ENCODE measurements around the gene SLC35F3. TPM values are rescaled to one million over a fixed set of nuclear protein-coding genes. Genes with fewer than 3 reads are reported as not detected.
"Not testable (repeated sequence)": the region's sequence is repeated elsewhere in the genome, so short reads cannot be mapped to it uniquely, and the experiment has no call there.

Gene SLC35F3
- total RNA-seq, 2 donors from 2014 or later: 0.24 to 2.4 TPM

GRCh38 chr1:234243521-234244260, 339.2 kb downstream of the SLC35F3 start:
- peaks cover 14% of the 10 kb centered on the region for H3K4me1 Mint-ChIP-seq (ENCODE audit: low read depth)
- H3K4me3 Mint-ChIP-seq: no peak overlapping the region
- DNase-seq (no peak), ATAC-seq (replicated peaks in 1 of 2) (peak in 1 of 2 donors; percentile 38)
- H3K27ac Mint-ChIP-seq: no peak overlapping the region
- H3K36me3 Mint-ChIP-seq (ENCODE audit: insufficient read depth in 2 of 2): peaks cover 6 to 8% of the 10 kb centered on the region in 2 donors
- H3K27me3 Mint-ChIP-seq (ENCODE audit: low read depth): peaks cover 34% of the 10 kb centered on the region
- H3K9me3 Mint-ChIP-seq: peaks cover 8 to 11% of the 10 kb centered on the region in 2 donors

DNA sequence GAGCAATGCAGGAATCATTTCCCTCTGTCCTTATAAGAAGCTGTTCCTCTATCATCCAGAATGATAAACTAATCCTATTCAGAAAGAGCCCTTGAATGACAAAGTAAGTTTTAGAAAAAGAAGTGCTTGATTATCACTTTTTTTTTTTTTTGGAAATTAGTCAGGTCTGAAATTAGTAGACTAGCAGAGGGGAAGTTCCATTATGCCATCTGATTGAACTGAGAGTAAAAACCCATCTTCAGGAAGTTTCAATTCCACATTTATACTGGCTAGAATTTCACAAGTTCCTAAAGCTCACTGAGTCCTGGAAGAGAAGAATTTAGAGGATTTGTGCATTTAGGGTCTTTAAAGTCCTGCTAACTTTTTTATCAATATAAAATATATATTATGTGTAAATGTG, 340.0 kb downstream of the SLC35F3 start:
- Mint-ChIP-seq H3K4me3 (no peak overlapping the region), H3K4me1 (ENCODE audit: low read depth) (peaks cover 14% of the 10 kb centered on the region), H3K9me3 (peaks cover 8 to 11% of the 10 kb centered on the region in 2 donors), H3K27ac (no peak overlapping the region), H3K36me3 (ENCODE audit: insufficient read depth in 2 of 2) (peaks cover 6 to 8% of the 10 kb centered on the region in 2 donors), H3K27me3 (ENCODE audit: low read depth) (peaks cover 28% of the 10 kb centered on the region)
- DNase-seq (no peak), ATAC-seq (replicated peaks in 1 of 2) (peak in 1 of 2 donors; percentile 49)

- Mint-ChIP-seq H3K27ac (no peak overlapping the region), H3K27me3 (ENCODE audit: low read depth) (peaks cover 25% of the 10 kb centered on the region), H3K4me3 (peak overlapping the region in 1 of 2 donors; percentile 20), H3K36me3 (ENCODE audit: insufficient read depth in 2 of 2) (peaks cover 6 to 8% of the 10 kb centered on the region in 2 donors), H3K9me3 (peaks cover 8 to 11% of the 10 kb centered on the region in 2 donors), H3K4me1 (ENCODE audit: low read depth) (peaks cover 14% of the 10 kb centered on the region)
- DNase-seq: no peak
- ATAC-seq (replicated peaks in 1 of 2): peak; percentile 61 to 83
These were observed 342.2 kb downstream of the SLC35F3 start for GRCh38 chr1:234246638-234247116.

DNA sequence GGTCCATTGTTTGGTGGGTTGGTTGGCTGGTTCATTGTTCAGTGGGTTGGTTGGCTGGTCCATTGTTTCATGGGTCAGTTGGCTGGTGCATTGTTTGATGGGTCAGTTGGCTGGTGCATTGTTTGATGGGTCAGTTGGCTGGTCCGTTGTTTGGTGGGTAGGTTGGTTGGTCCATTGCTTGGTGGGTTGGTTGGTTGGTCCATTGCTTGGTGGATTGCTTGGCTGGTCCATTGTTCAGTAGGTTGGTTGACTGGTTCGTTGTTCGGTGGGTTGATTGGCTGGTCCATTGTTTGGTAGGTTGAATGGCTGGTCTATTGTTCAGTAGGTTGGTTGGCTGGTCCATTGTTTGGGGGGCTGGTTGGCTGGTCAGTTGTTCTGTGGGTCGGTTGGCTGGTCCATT, 343.3 kb downstream of the SLC35F3 start:
- not testable (repeated sequence) for ATAC-seq (replicated peaks in 1 of 2); H3K27ac Mint-ChIP-seq; DNase-seq; H3K4me3 Mint-ChIP-seq; H3K36me3 Mint-ChIP-seq (ENCODE audit: insufficient read depth in 2 of 2)
- Mint-ChIP-seq H3K9me3 (peaks cover 8 to 11% of the 10 kb centered on the region in 2 donors), H3K4me1 (ENCODE audit: low read depth) (peaks cover 14% of the 10 kb centered on the region), H3K27me3 (ENCODE audit: low read depth) (peaks cover 25% of the 10 kb centered on the region)

GRCh38 chr1:234250747-234251146, 346.3 kb downstream of the SLC35F3 start:
- Mint-ChIP-seq H3K4me3 (no peak overlapping the region), H3K9me3 (peaks cover 8 to 11% of the 10 kb centered on the region in 2 donors), H3K27ac (no peak overlapping the region), H3K36me3 (ENCODE audit: insufficient read depth in 2 of 2) (peaks cover 6 to 9% of the 10 kb centered on the region in 2 donors), H3K27me3 (ENCODE audit: low read depth) (peaks cover 34% of the 10 kb centered on the region), H3K4me1 (ENCODE audit: low read depth) (no peaks in the 10 kb centered on the region)
- DNase-seq (no peak), ATAC-seq (replicated peaks in 1 of 2) (no peak)

DNA sequence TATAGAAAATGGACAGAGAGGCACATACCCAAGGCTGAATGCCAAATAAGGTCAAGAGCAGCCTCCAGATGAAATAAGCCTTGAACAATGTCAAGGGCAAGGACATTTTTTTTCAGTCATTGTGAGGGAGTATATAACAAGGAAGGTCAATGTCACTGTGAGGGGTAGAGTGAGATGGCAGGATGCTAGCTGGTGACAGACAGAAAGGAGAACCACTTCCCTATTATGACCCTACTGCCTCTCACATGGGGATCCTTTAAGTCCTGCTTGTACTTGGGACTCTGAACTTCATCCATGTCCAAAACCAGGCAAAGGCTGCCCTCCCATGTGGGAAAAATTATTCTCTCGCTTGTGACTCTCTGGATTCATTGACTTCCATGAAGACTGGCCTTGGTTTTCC, 349.3 kb downstream of the SLC35F3 start:
- DNase-seq (no peak), ATAC-seq (replicated peaks in 1 of 2) (no peak)
- no peak overlapping the region for H3K4me3 Mint-ChIP-seq
- H3K9me3 Mint-ChIP-seq: peaks cover 5% of the 10 kb centered on the region in 2 donors
- H3K4me1 Mint-ChIP-seq (ENCODE audit: low read depth): no peaks in the 10 kb centered on the region
- peaks cover 1 to 4% of the 10 kb centered on the region in 2 donors for H3K36me3 Mint-ChIP-seq (ENCODE audit: insufficient read depth in 2 of 2)
- H3K27me3 Mint-ChIP-seq (ENCODE audit: low read depth): peaks cover 16% of the 10 kb centered on the region
- no peak overlapping the region for H3K27ac Mint-ChIP-seq

DNA sequence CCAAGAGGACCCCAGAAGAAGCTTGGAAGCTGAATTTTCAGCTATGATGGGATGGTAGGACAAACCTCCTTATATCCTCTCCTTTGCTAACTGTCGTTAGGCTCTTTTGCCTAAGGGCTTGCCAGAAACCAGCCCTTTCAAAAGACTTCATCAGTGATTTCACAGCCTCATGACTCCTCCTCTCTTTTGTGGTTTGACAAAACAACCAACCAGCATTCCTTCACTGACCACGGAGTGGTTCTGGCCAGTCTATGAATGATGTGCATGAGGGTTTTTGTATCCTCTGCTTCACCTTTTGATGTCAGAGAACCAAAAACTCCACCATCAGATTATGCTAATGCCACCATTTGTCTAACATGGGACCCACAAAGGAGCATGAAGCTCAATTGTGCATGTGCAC, 351.9 kb downstream of the SLC35F3 start:
- H3K4me3 Mint-ChIP-seq: no peak overlapping the region
- peaks cover 12% of the 10 kb centered on the region for H3K27me3 Mint-ChIP-seq (ENCODE audit: low read depth)
- H3K36me3 Mint-ChIP-seq (ENCODE audit: insufficient read depth in 2 of 2): peaks cover 4% of the 10 kb centered on the region in 2 donors
- ATAC-seq (replicated peaks in 1 of 2) (peak in 1 of 2 donors; percentile 55), DNase-seq (no peak)
- no peak overlapping the region for H3K27ac Mint-ChIP-seq
- H3K9me3 Mint-ChIP-seq: peaks cover 5 to 7% of the 10 kb centered on the region in 2 donors
- H3K4me1 Mint-ChIP-seq (ENCODE audit: low read depth): peaks cover 13% of the 10 kb centered on the region

DNA sequence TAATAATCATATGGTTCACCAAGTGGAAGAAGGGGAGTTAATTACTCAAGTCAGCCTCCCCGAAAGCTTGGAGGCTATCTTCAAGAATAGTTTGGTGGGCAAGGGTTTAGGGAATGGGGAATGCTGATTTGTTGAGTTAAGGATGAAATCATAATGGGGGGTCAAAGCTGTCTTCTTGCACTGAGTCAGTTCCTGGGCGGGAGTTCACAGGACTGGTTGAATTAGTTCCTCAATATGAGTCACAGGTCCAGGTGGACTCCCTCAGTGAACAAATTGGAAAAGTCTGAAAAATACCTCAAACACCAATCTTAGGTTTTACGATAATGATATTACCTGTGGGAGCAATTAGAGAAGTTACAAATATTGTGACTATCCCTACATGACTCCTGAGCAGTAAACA, 353.6 kb downstream of the SLC35F3 start:
- peaks cover 15% of the 10 kb centered on the region for H3K4me1 Mint-ChIP-seq (ENCODE audit: low read depth)
- H3K9me3 Mint-ChIP-seq: peaks cover 5 to 7% of the 10 kb centered on the region in 2 donors

GRCh38 chr1:234260578-234260977, 356.1 kb downstream of the SLC35F3 start:
- Mint-ChIP-seq H3K27me3 (ENCODE audit: low read depth) (peaks cover under 1% of the 10 kb centered on the region), H3K4me1 (ENCODE audit: low read depth) (peaks cover 15% of the 10 kb centered on the region), H3K27ac (peak overlapping the region; percentile 76), H3K36me3 (ENCODE audit: insufficient read depth in 2 of 2) (peaks cover 3 to 4% of the 10 kb centered on the region in 2 donors), H3K9me3 (peaks cover 5 to 7% of the 10 kb centered on the region in 2 donors), H3K4me3 (peak overlapping the region in 1 of 2 donors; percentile 39)
- DNase-seq (peak; percentile 16 to 17), ATAC-seq (replicated peaks in 1 of 2) (peak; percentile 74 to 77)

More for the DNA sequence above, 353.6 kb downstream of the SLC35F3 start:
- ATAC-seq (replicated peaks in 1 of 2): no peak
- DNase-seq: no peak
- peaks cover 9% of the 10 kb centered on the region for H3K27me3 Mint-ChIP-seq (ENCODE audit: low read depth)
- H3K36me3 Mint-ChIP-seq (ENCODE audit: insufficient read depth in 2 of 2): peaks cover 4% of the 10 kb centered on the region in 2 donors
- H3K27ac Mint-ChIP-seq: no peak overlapping the region
- no peak overlapping the region for H3K4me3 Mint-ChIP-seq

DNA sequence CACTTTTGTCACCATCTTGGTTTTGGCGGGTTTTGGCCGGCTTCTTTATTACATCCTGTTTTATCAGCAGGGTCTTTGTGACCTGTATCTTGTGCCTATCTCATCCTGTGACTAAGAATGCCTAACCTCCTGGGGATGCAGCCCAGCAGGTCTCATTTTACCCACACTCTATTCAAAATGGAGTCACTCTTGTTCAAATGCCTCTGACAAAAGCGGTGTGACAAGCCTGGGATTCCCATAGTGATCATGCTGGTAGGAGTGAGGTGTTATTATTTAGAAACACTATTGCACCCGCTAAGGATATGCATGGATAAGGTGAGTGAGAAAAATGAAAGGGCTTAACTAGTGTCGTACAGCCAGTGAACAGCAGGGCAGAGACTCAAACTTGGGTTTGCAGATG, 357.1 kb downstream of the SLC35F3 start:
- Mint-ChIP-seq H3K27ac (no peak overlapping the region), H3K4me3 (no peak overlapping the region), H3K36me3 (ENCODE audit: insufficient read depth in 2 of 2) (peaks cover 3 to 4% of the 10 kb centered on the region in 2 donors), H3K9me3 (peaks cover 5 to 7% of the 10 kb centered on the region in 2 donors), H3K4me1 (ENCODE audit: low read depth) (peaks cover 15% of the 10 kb centered on the region), H3K27me3 (ENCODE audit: low read depth) (no peaks in the 10 kb centered on the region)
- ATAC-seq (replicated peaks in 1 of 2): no peak
- DNase-seq: no peak

DNA sequence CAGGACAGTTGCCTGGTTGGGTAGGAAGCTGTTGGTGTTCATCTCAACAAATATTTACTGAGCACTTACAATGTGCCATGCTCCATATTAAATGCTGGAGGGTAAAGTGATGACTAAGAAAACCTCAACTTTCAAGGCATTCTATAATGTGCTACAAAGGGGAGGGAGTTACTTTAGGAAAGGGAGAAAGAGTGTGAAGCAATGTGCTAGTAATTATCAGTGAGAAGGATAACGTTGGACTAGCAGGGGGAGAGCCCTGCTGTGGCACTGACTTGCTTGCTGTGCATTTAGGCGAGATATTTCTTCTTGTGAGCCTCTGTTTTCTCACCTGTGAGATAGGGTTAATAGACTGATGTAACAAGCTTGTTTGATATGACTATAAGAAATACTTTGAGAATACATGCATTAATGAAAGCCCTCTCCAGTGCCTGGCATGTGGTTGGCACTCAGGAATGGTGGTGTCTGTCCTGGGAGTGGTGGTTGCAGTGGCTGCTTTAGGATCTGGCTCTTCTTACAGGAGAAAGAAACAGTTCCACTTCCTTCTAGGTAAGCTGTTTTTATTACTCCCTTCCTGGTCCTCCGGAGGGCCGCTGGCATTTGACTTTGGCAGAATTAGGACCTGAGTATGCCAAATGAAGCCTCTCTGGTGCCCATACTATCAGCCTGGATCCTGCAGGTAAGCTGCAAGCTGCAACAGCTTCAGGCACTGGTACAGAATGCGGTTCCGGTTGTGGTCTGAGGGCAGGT, 357.7 kb downstream of the SLC35F3 start:
- no peak for ATAC-seq (replicated peaks in 1 of 2)
- DNase-seq: no peak
- Mint-ChIP-seq H3K27me3 (ENCODE audit: low read depth) (no peaks in the 10 kb centered on the region), H3K9me3 (peaks cover 5 to 7% of the 10 kb centered on the region in 2 donors), H3K27ac (no peak overlapping the region), H3K4me3 (no peak overlapping the region), H3K4me1 (ENCODE audit: low read depth) (peaks cover 15% of the 10 kb centered on the region), H3K36me3 (ENCODE audit: insufficient read depth in 2 of 2) (peaks cover 3 to 4% of the 10 kb centered on the region in 2 donors)

- no peak overlapping the region for H3K27ac Mint-ChIP-seq
- DNase-seq (no peak), ATAC-seq (replicated peaks in 1 of 2) (no peak)
- H3K9me3 Mint-ChIP-seq: peaks cover 3 to 6% of the 10 kb centered on the region in 2 donors
- peaks cover 15% of the 10 kb centered on the region for H3K4me1 Mint-ChIP-seq (ENCODE audit: low read depth)
- H3K4me3 Mint-ChIP-seq: no peak overlapping the region
- peaks cover 3 to 4% of the 10 kb centered on the region in 2 donors for H3K36me3 Mint-ChIP-seq (ENCODE audit: insufficient read depth in 2 of 2)
- no peaks in the 10 kb centered on the region for H3K27me3 Mint-ChIP-seq (ENCODE audit: low read depth)
These were observed 358.3 kb downstream of the SLC35F3 start for GRCh38 chr1:234262754-234263105.

DNA sequence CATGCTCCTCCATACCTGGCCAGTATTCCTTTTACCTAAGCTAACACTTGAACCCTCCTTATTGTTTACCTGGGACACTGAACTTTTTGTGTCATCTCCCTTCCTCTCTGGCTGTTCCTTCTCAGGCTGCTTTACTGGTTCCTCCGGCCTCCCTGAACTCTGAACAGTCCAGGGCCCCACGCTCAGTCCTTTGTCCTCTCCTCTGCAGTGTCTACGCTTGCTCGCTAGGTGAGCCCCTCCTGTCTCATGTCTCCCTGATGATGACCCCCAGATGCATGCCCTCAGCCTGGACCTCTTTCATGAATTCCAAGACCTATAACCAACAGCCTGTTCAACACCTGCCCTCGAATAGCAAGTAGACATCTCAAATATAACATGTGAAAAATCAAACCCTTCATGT, 360.4 kb downstream of the SLC35F3 start:
- ATAC-seq (replicated peaks in 1 of 2) (no peak), DNase-seq (no peak)
- Mint-ChIP-seq H3K27me3 (ENCODE audit: low read depth) (no peaks in the 10 kb centered on the region), H3K36me3 (ENCODE audit: insufficient read depth in 2 of 2) (peaks cover 0 to 3% of the 10 kb centered on the region in 2 donors), H3K4me1 (ENCODE audit: low read depth) (peaks cover 18% of the 10 kb centered on the region), H3K9me3 (peaks cover 0 to 2% of the 10 kb centered on the region in 2 donors), H3K4me3 (no peak overlapping the region), H3K27ac (no peak overlapping the region)
